Heart left ventricle (tissue), 16 donors: Measurements from ENCODE around the gene CMIP. TPM values are rescaled to one million over a fixed set of nuclear protein-coding genes. Genes with fewer than 3 reads are reported as not detected.

Experiments used
- ATAC-seq, 4 donors: fragments of 200-7000 bp; cut with Tn5 transposase; one replicate each; pipeline ENCODE4 v1.9.1; 2020 to 2022; ENCODE audit warnings: moderate library complexity in 4 of 4, mild to moderate bottlenecking in 3 of 4, moderate number of reproducible peaks in 1 of 4
- DNase-seq, 5 donors: peaks; one replicate each; pipeline ENCODE4 v3.0.0-alpha.2; 2020
- H3K27ac ChIP-seq, 12 donors: fragments of 200-600 bp; sonication (generic) in 4 of 12; one replicate each; pipeline versions ENCODE4 v1.5.0 to v1.8.0; 2016 to 2022; ENCODE audit warnings: mild to moderate bottlenecking in 2 of 12
- H3K27me3 ChIP-seq, 9 donors: fragments of 200-600 bp; sonication (generic) in 2 of 9; one replicate each; pipeline versions ENCODE4 v1.5.1 to v1.8.0; 2016 to 2022; ENCODE audit warnings: mild to moderate bottlenecking in 3 of 9
- H3K36me3 ChIP-seq, 9 donors: fragments of 200-600 bp; sonication (generic) in 2 of 9; one replicate each; pipeline versions ENCODE4 v1.5.0 to v1.8.0; 2018 to 2022; ENCODE audit warnings: mild to moderate bottlenecking in 2 of 9
- H3K4me1 ChIP-seq, 12 donors: fragments of 200-600 bp; sonication (generic) in 4 of 12; one replicate each; pipeline versions ENCODE4 v1.5.0 to v1.8.0; 2016 to 2022; ENCODE audit warnings: mild to moderate bottlenecking in 3 of 12
- H3K4me3 ChIP-seq, 12 donors: fragments of 200-600 bp; sonication (generic) in 4 of 12; one replicate each; pipeline versions ENCODE4 v1.5.0 to v1.8.0; 2017 to 2022; ENCODE audit warnings: mild to moderate bottlenecking in 9 of 12, moderate library complexity in 4 of 12
- H3K9me3 ChIP-seq, 12 donors: fragments of 200-600 bp; sonication (generic) in 4 of 12; one replicate each; pipeline versions ENCODE4 v1.5.0 to v1.8.0; 2016 to 2022; ENCODE audit warnings: mild to moderate bottlenecking in 1 of 12
- CTCF ChIP-seq, 12 donors: fragments of 200-600 bp; sonication (generic) in 4 of 12; IDR thresholded peaks; one replicate each; pipeline versions ENCODE4 v1.5.0 to v1.8.0; 2018 to 2022; ENCODE audit warnings: antibody characterized with exemption in 12 of 12, mild to moderate bottlenecking in 5 of 12
- POLR2A ChIP-seq, 2 donors: fragments of 450-650 bp; IDR thresholded peaks; one replicate each; pipeline ENCODE4 v1.6.1; 2017; ENCODE audit warnings: antibody characterized with exemption in 2 of 2, mild to moderate bottlenecking in 2 of 2, moderate library complexity in 2 of 2
- WGBS, 4 donors: extraction: QIAGEN DNeasy Blood & Tissue Kit in 2 of 4; methylation state at CpG; one replicate each; pipeline versions ENCODE4 v1.1.5 to v1.1.7; 2013 to 2018; 5-methylcytosine and 5-hydroxymethylcytosine counted together
- intact Hi-C, 10 donors: fragments of 100-400 bp; cut with DNase I; formaldehyde crosslinking; loops; one replicate each; pipeline versions ENCODE4 v1.11.1 to v1.14.2; 2022
- polyA plus RNA-seq, 2 donors: library from polyadenylated mRNA; stranded (reverse); fragments of 200-250 nt; gene quantifications; one replicate each; pipeline ENCODE4 v1.2.3, GENCODE V29; 2013
- total RNA-seq, 9 donors: library from RNA; depleted of rRNA in 2 of 9; stranded (reverse); fragments of >200 nt in 2 of 9; fragmentation: NEBNext Ultra II Directional in 3 of 9; extraction: Animal tissue kit (Norgen Biotek cat#: 25700) in 3 of 9; gene quantifications; one replicate each; pipeline versions ENCODE4 v1.1.0 to v1.2.4, GENCODE V29; 2016 to 2023
- donor health status: ischemic (EF 13 %, LVEDD 7.1; RV severe dilation, severe dysfunction).
- donor health status: healthy with polysubstance abuse.
- donor health status: DM: no; HTN: yes; CAD: no.
- donor health status: DM: no; HTN: no; CAD: no.
- donor health status: ischemic (EF 25% LVEDD 6.9; RV normal size, moderate dysfunction).
- donor health status: ischemic (EF 25% LVEDD 5.7; RV mildly dilated, moderate dysfunction).
- donor health status: healthy.
- donor health status: DM: yes; HTN: yes; CAD: no.
- donor health status: ischemic (EF 35%, LVEDD 5.7; RV mildly dilated, moderate dysfunction).
- donor health status: nonischemic (EF 11% LVEDD 7.7; RV severe dilation, severe dysfunction).
- donor health status: DM: yes; HTN: yes; CAD: no.
- donor health status: PGD.
- donor health status: ischemic (EF 29% LVEDD 5.4; RV normal size, mild dysfunction).
- donor health status: nonischemic (EF 23%, LVEDD 6.1; RV moderate dilation, normal function).

Gene CMIP
- total and polyA plus RNA-seq, 11 donors = 4.1 to 48.8 (median 10.6) TPM

GRCh38 chr16:81705261-81705660 lies 260.7 kb downstream of the CMIP start:
- intact Hi-C loops = loop anchor here in 1 of 10 donors (5.0 kb wide), 1 partner anchor 73 kb away; no protein-coding TSS in a partner anchor
- H3K4me1 ChIP-seq = peaks cover 0 to 5% (median 0%) of the 10 kb centered on the region in 12 donors
- H3K36me3 ChIP-seq = peaks cover 0 to 92% (median 38%) of the 10 kb centered on the region in 9 donors
- H3K27ac ChIP-seq = no peak overlapping the region
- H3K4me3 ChIP-seq = no peak overlapping the region
- TF ChIP-seq CTCF (IDR thresholded peaks at IDR 0.05) (no peak), POLR2A (IDR thresholded peaks at IDR 0.05) (no peak)
- H3K9me3 ChIP-seq = no peaks in the 10 kb centered on the region
- ATAC-seq = no peak
- 97 to 100% (median 98%) methylated on average over 10 to 13 of the region's 13 CpGs for WGBS, 4 donors
- peak in 1 of 5 donors; percentile 31 for DNase-seq
- no peaks in the 10 kb centered on the region for H3K27me3 ChIP-seq

- intact Hi-C loops = loop anchor here in 1 of 10 donors (5.0 kb wide), 1 partner anchor 74 kb away; no protein-coding TSS in a partner anchor
- Histone ChIP-seq H3K27ac (peak overlapping the region in 1 of 12 donors; percentile 77), H3K9me3 (no peaks in the 10 kb centered on the region), H3K4me3 (no peak overlapping the region), H3K4me1 (peaks cover 0 to 5% (median 0%) of the 10 kb centered on the region in 12 donors), H3K27me3 (no peaks in the 10 kb centered on the region), H3K36me3 (peaks cover 0 to 80% (median 38%) of the 10 kb centered on the region in 9 donors)
- WGBS, 4 donors = 89 to 93% (median 91%) methylated on average over 22 to 26 of the region's 26 CpGs
- peak in 1 of 5 donors; percentile 40 for DNase-seq
- TF ChIP-seq POLR2A (IDR thresholded peaks at IDR 0.05) (no peak), CTCF (IDR thresholded peaks at IDR 0.05) (no peak)
- ATAC-seq = no peak
These were observed 262.0 kb downstream of the CMIP start for GRCh38 chr16:81706327-81707295.

- H3K27ac ChIP-seq = peak overlapping the region in 1 of 12 donors; percentile 77
- no peaks in the 10 kb centered on the region for H3K27me3 ChIP-seq
- peak in 1 of 4 donors; percentile 16 for ATAC-seq
- intact Hi-C loops = loop anchor here in 1 of 10 donors (5.0 kb wide), 1 partner anchor 75 kb away; no protein-coding TSS in a partner anchor
- TF ChIP-seq POLR2A (IDR thresholded peaks at IDR 0.05) = no peak
- TF ChIP-seq CTCF (IDR thresholded peaks at IDR 0.05) = no peak
- no peaks in the 10 kb centered on the region for H3K9me3 ChIP-seq
- H3K4me1 ChIP-seq = peaks cover 0 to 5% (median 0%) of the 10 kb centered on the region in 12 donors
- H3K4me3 ChIP-seq = no peak overlapping the region
- 91 to 93% (median 93%) methylated on average over 25 to 27 of the region's 27 CpGs for WGBS, 4 donors
- DNase-seq = peak in 1 of 5 donors; percentile 63
- peaks cover 0 to 69% (median 38%) of the 10 kb centered on the region in 9 donors for H3K36me3 ChIP-seq
These were observed 263.0 kb downstream of the CMIP start for GRCh38 chr16:81707411-81708265.
